Caco-2 (cell line): ENCODE data around the gene ATP2C2. TPM values are rescaled to one million over a fixed set of nuclear protein-coding genes. Genes with fewer than 3 reads are reported as not detected.
A peak's percentile ranks its signal among the peaks of the same experiment; 100 is the strongest.

ENCODE experiments used
- BruUV-seq: library from RNA; stranded (reverse); fragments of 400-500 nt; replicated peaks from 2 replicates; lab custom pipeline; 2021; lab: Mats Ljungman, UMichigan
- CTCF ChIA-PET: fragments of 300-600 bp; sonication (Branson Sonifier 250); formaldehyde crosslinking; loops from one replicate; lab custom pipeline; 2022; ENCODE audit warnings: antibody characterized with exemption; lab: Charles Lee
- POLR2A ChIA-PET: fragments of 300-600 bp; sonication (Branson Sonifier 250); formaldehyde crosslinking; loops from one replicate; lab custom pipeline; 2022; ENCODE audit warnings: antibody characterized with exemption; lab: Charles Lee
- DNase-seq, 2 experiments: peaks; one replicate each; pipeline versions ENCODE4 v3.0.0 to v3.0.0-alpha.2; 2020 to 2022
- H3K27me3 ChIP-seq: replicated peaks from 2 replicates; pipeline ENCODE4 v1.6.0; 2011; ENCODE audit warnings: low read length; ENCODE audit not compliant: control insufficient read depth, insufficient read depth
- H3K36me3 ChIP-seq: 2 replicates; pipeline ENCODE4 v1.5.1; 2011; ENCODE audit warnings: low read length; ENCODE audit not compliant: control insufficient read depth, insufficient read depth
- H3K4me1 ChIP-seq: fragments of 250-450 bp; sonication (Bioruptor Pico); 2 replicates; pipeline ENCODE4 v1.5.1; 2020; ENCODE audit warnings: mild to moderate bottlenecking
- H3K4me3 ChIP-seq: 2 replicates; pipeline ENCODE4 v1.5.1; 2011; ENCODE audit warnings: low read depth, mild to moderate bottlenecking, control low read depth, low read length
- H3K9me3 ChIP-seq: fragments of 250-450 bp; sonication (Bioruptor Pico); 2 replicates; pipeline ENCODE4 v1.5.1; 2020; ENCODE audit warnings: mild to moderate bottlenecking, moderate library complexity
- H3K27ac Mint-ChIP-seq: one replicate; pipeline ENCODE4 v1.8.0; 2022; ENCODE audit warnings: mixed read lengths; ENCODE audit not compliant: unreplicated experiment
- H3K27me3 Mint-ChIP-seq: one replicate; pipeline ENCODE4 v1.8.0; 2022; ENCODE audit warnings: mixed read lengths; ENCODE audit not compliant: insufficient read depth, unreplicated experiment
- H3K36me3 Mint-ChIP-seq: one replicate; pipeline ENCODE4 v1.8.0; 2022; ENCODE audit warnings: mild to moderate bottlenecking, mixed read lengths; ENCODE audit not compliant: insufficient read depth, unreplicated experiment
- H3K4me1 Mint-ChIP-seq: one replicate; pipeline ENCODE4 v1.8.0; 2022; ENCODE audit warnings: low read depth, mixed read lengths; ENCODE audit not compliant: unreplicated experiment
- H3K4me3 Mint-ChIP-seq: one replicate; pipeline ENCODE4 v1.8.0; 2022; ENCODE audit warnings: mild to moderate bottlenecking, moderate library complexity, mixed read lengths; ENCODE audit not compliant: unreplicated experiment
- H3K9me3 Mint-ChIP-seq: one replicate; pipeline ENCODE4 v1.8.0; 2022; ENCODE audit warnings: mixed read lengths; ENCODE audit not compliant: unreplicated experiment
- CTCF ChIP-seq, 2 experiments: fragments of 200-600 bp in 1 of 2; IDR thresholded peaks; 1 replicate in 1 of 2; 2 replicates in 1 of 2; pipeline versions ENCODE4 v1.5.1 to v1.8.0; 2011 to 2022; ENCODE audit warnings: antibody characterized with exemption in 1 of 2, control low read depth in 1 of 2, inconsistent platforms in 1 of 2, low read depth in 1 of 2, low read length in 1 of 2, mild to moderate bottlenecking in 1 of 2, moderate library complexity in 1 of 2; ENCODE audit not compliant: insufficient read depth in 1 of 2, severe bottlenecking in 1 of 2, unreplicated experiment in 1 of 2
- intact Hi-C: fragments of 100-400 bp; cut with micrococcal nuclease; formaldehyde crosslinking; loops from one replicate; pipeline ENCODE4 v1.10.0; 2022; ENCODE audit not compliant: unreplicated experiment
- total RNA-seq: library from RNA; stranded (reverse); gene quantifications from 2 replicates; pipeline ENCODE4 v1.2.3, GENCODE V29; 2022

ATP2C2 gene
- total RNA-seq, 1 experiment from 2014 or later, result 47.0 TPM

DNA sequence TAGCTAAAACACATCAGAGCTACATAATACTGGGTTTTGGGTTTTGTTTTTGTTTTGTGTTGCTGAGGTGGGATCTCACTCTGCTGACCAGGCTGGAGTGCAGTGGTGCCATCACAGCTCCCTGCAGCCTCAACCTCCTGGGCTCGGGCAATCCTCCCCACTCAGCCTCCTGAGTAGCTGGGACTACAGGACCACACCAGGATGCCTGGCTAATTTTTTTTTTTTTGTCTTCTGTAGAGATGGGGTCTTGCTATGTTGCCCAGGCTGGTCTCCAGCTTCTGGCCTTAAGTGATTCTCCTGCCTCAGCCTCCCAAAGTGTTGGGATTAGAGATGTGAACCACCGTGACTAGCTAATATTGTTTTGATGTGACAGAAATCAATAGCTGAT, 129.9 kb downstream of the ATP2C2 start:
- POLR2A ChIA-PET, result no interaction called here
- H3K27me3 Mint-ChIP-seq, result no peaks in the 10 kb centered on the region
- DNase-seq, result peak in 1 of 2 experiments; percentile 12
- BruUV-seq, result no TSS peak
- H3K27me3 ChIP-seq, result no peaks in the 10 kb centered on the region
- H3K4me3 Mint-ChIP-seq, result no peak overlapping the region
- intact Hi-C loops, result no loop called here
- no peak for TF ChIP-seq CTCF (IDR thresholded peaks at IDR 0.05; ENCODE audit: insufficient read depth in 1 of 2, low read depth in 1 of 2, low read length in 1 of 2, severe bottlenecking in 1 of 2, unreplicated experiment in 1 of 2)
- H3K4me1 ChIP-seq, result peaks cover 25% of the 10 kb centered on the region
- no peak overlapping the region for H3K27ac Mint-ChIP-seq
- CTCF ChIA-PET, result no interaction called here
- H3K36me3 Mint-ChIP-seq, result peaks cover 42% of the 10 kb centered on the region
- H3K4me1 Mint-ChIP-seq, result peaks cover 16% of the 10 kb centered on the region
- H3K36me3 ChIP-seq, result no peaks in the 10 kb centered on the region
- no peaks in the 10 kb centered on the region for H3K9me3 Mint-ChIP-seq
- no peak overlapping the region for H3K4me3 ChIP-seq
- H3K9me3 ChIP-seq, result no peaks in the 10 kb centered on the region

DNA sequence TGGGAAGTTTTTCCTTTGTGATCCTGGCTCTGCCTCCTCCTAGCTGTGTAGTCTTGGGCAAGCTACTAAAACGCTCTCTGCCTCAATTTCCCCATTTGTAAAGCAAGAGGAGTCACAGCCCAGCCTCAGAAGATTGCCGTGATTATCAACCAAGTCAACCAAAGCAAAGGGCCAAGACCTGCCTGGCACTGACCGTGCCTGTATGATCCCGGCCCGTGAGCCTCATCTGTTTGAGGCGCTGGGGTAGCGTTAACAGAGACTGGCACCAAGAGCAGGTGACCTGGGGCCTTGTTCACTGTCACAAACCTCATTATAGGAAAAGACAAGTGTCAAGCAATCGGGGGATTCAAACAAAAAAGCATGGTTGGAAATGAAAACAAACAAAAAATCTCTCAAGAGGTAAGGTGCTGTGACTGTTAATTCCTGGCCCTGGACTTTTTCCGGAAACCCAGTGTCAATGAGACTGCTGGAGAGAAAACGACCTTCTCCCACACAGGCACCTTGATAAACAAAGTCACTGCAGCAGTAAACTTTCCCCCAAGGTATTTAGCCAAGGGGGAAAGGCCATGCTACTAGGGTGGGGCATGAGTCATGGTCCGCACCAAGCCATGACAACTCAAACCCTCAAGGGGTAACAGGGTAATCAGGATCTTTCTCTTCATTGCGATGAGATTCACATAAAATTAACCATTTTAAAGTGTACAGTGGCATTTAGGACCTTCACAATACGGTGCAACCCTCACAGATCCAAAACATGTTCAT, 130.7 kb downstream of the ATP2C2 start:
- Mint-ChIP-seq H3K4me3 (no peak overlapping the region), H3K36me3 (peaks cover 46% of the 10 kb centered on the region), H3K27ac (no peak overlapping the region), H3K27me3 (no peaks in the 10 kb centered on the region), H3K9me3 (no peaks in the 10 kb centered on the region), H3K4me1 (peaks cover 24% of the 10 kb centered on the region)
- no TSS peak for BruUV-seq
- Histone ChIP-seq H3K4me1 (peaks cover 32% of the 10 kb centered on the region), H3K36me3 (no peaks in the 10 kb centered on the region), H3K27me3 (no peaks in the 10 kb centered on the region), H3K4me3 (no peak overlapping the region), H3K9me3 (no peaks in the 10 kb centered on the region)
- CTCF ChIA-PET, result no interaction called here
- POLR2A ChIA-PET, result no interaction called here
- no peak for TF ChIP-seq CTCF (IDR thresholded peaks at IDR 0.05; ENCODE audit: insufficient read depth in 1 of 2, low read depth in 1 of 2, low read length in 1 of 2, severe bottlenecking in 1 of 2, unreplicated experiment in 1 of 2)
- intact Hi-C loops, result no loop called here
- DNase-seq, result peak in 1 of 2 experiments; percentile 20

DNA sequence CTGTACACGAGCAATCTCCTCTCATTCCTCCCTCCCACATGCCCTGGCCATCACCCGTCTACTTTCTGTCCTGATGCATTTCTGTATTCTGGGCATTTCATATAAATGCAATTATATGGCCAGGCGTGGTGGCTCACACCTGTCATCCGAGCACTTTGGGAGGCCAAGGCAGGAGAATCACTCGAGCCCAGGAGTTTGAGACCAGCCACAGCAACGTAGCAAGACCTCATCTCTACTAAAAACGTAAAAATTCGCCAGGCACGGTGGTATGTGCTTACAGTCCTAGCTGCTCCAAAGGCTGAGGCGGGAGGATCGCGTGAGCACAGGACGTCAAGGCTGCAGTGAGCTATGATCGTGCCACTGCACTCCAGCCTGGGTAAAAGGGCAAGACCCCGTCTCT, 131.3 kb downstream of the ATP2C2 start:
- intact Hi-C loops, result no loop called here
- Mint-ChIP-seq H3K36me3 (peaks cover 44% of the 10 kb centered on the region), H3K9me3 (no peaks in the 10 kb centered on the region), H3K27ac (no peak overlapping the region), H3K4me1 (peaks cover 26% of the 10 kb centered on the region), H3K27me3 (no peaks in the 10 kb centered on the region), H3K4me3 (no peak overlapping the region)
- H3K27me3 ChIP-seq, result no peaks in the 10 kb centered on the region
- no TSS peak for BruUV-seq
- TF ChIP-seq CTCF (IDR thresholded peaks at IDR 0.05; ENCODE audit: insufficient read depth in 1 of 2, low read depth in 1 of 2, low read length in 1 of 2, severe bottlenecking in 1 of 2, unreplicated experiment in 1 of 2), result no peak
- H3K4me3 ChIP-seq, result no peak overlapping the region
- H3K36me3 ChIP-seq, result no peaks in the 10 kb centered on the region
- ChIA-PET CTCF (interaction anchor here (0.6 kb wide), 1 partner anchor 122 kb away, joined by 3 read pairs; no protein-coding TSS in a partner anchor), POLR2A (no interaction called here)
- no peaks in the 10 kb centered on the region for H3K9me3 ChIP-seq
- peak in 1 of 2 experiments; percentile 11 for DNase-seq
- H3K4me1 ChIP-seq, result peaks cover 32% of the 10 kb centered on the region
